Sigmoid colon (tissue), 4 donors: Measurements from ENCODE around the gene C1QTNF6.

Source experiments
- CTCF ChIP-seq, 4 experiments: fragments of 450-650 bp in 3 of 4; fragments of 200-600 bp in 1 of 4; IDR thresholded peaks; one replicate each; pipeline ENCODE4 v1.5.1; 2016 to 2019; ENCODE audit warnings: antibody characterized with exemption in 4 of 4, mild to moderate bottlenecking in 3 of 4, moderate library complexity in 2 of 4
- POLR2A ChIP-seq, 2 donors: fragments of 450-650 bp; IDR thresholded peaks; one replicate each; pipeline ENCODE4 v1.6.1; 2016; ENCODE audit warnings: antibody characterized with exemption in 2 of 2, mild to moderate bottlenecking in 2 of 2, moderate library complexity in 2 of 2
- POLR2AphosphoS5 ChIP-seq, 4 donors: sonication (generic); formaldehyde crosslinking; IDR thresholded peaks; one replicate each; pipeline ENCODE4 v1.6.1; 2017; ENCODE audit warnings: antibody characterized with exemption in 4 of 4

GRCh38 chr22:37233751-37234631 lies 45.9 kb upstream of the C1QTNF6 start:
- no peak for TF ChIP-seq POLR2A (IDR thresholded peaks at IDR 0.05)
- no peak for TF ChIP-seq CTCF (IDR thresholded peaks at IDR 0.05)
- TF ChIP-seq POLR2AphosphoS5 (IDR thresholded peaks at IDR 0.05) = no peak
